CD8-positive, alpha-beta memory T cell (primary cell): ENCODE measurements around the gene ZNRD2. TPM values are rescaled to one million over a fixed set of nuclear protein-coding genes. Genes with fewer than 3 reads are reported as not detected.

ENCODE experiments used
- CTCF ChIA-PET: fragments of 350-600 bp; sonication (Branson Sonifier 250); formaldehyde crosslinking; loops from one replicate; lab custom pipeline; 2021; ENCODE audit warnings: antibody characterized with exemption; lab: Charles Lee
- POLR2A ChIA-PET: fragments of 350-600 bp; sonication (Branson Sonifier 250); formaldehyde crosslinking; loops from one replicate; lab custom pipeline; 2021; ENCODE audit warnings: antibody characterized with exemption; lab: Charles Lee
- DNase-seq, 5 donors: peaks; one replicate each; pipeline versions ENCODE4 v3.0.0 to v3.0.0-alpha.2; 2020 to 2022; ENCODE audit warnings: mixed read lengths in 1 of 5
- H3K27ac ChIP-seq: one replicate; pipeline ENCODE4 v1.7.0; 2013; ENCODE audit warnings: low read depth, mild to moderate bottlenecking, low read length, moderate library complexity
- H3K27me3 ChIP-seq: 2 replicates; pipeline ENCODE4 v1.7.0; 2013; ENCODE audit warnings: low read length, mild to moderate bottlenecking; ENCODE audit not compliant: insufficient read depth, poor library complexity, severe bottlenecking
- H3K36me3 ChIP-seq: 2 replicates; pipeline ENCODE4 v1.7.0; 2013; ENCODE audit warnings: mild to moderate bottlenecking, low read length, moderate library complexity; ENCODE audit not compliant: insufficient read depth
- H3K4me1 ChIP-seq: 2 replicates; pipeline ENCODE4 v1.7.0; 2013; ENCODE audit warnings: mild to moderate bottlenecking, low read length, moderate library complexity; ENCODE audit not compliant: insufficient read depth
- H3K4me3 ChIP-seq: 2 replicates; pipeline ENCODE4 v1.7.0; 2013; ENCODE audit warnings: mild to moderate bottlenecking, low read length
- H3K9me3 ChIP-seq: 2 replicates; pipeline ENCODE4 v1.7.0; 2013; ENCODE audit warnings: mild to moderate bottlenecking, low read length
- H3K27ac Mint-ChIP-seq, 8 donors: one replicate each; pipeline ENCODE4 v1.8.0; 2020 to 2021; ENCODE audit warnings: mixed read lengths in 8 of 8, mild to moderate bottlenecking in 6 of 8, inconsistent platforms in 3 of 8, moderate library complexity in 3 of 8
- H3K27me3 Mint-ChIP-seq, 2 donors: one replicate each; pipeline ENCODE4 v1.8.0; 2020 to 2021; ENCODE audit warnings: mixed read lengths in 2 of 2, mild to moderate bottlenecking in 1 of 2, moderate library complexity in 1 of 2
- H3K36me3 Mint-ChIP-seq, 3 donors: one replicate each; pipeline ENCODE4 v1.8.0; 2020 to 2021; ENCODE audit warnings: mixed read lengths in 3 of 3, inconsistent platforms in 1 of 3, mild to moderate bottlenecking in 1 of 3
- H3K4me1 Mint-ChIP-seq, 3 donors: one replicate each; pipeline ENCODE4 v1.8.0; 2020 to 2021; ENCODE audit warnings: mixed read lengths in 3 of 3, inconsistent platforms in 1 of 3, mild to moderate bottlenecking in 1 of 3
- H3K4me3 Mint-ChIP-seq, 7 donors: one replicate each; pipeline ENCODE4 v1.8.0; 2020 to 2021; ENCODE audit warnings: mixed read lengths in 7 of 7, mild to moderate bottlenecking in 6 of 7, moderate library complexity in 4 of 7, inconsistent platforms in 2 of 7
- H3K9me3 Mint-ChIP-seq, 5 donors: one replicate each; pipeline ENCODE4 v1.8.0; 2020 to 2022; ENCODE audit warnings: mixed read lengths in 5 of 5, mild to moderate bottlenecking in 3 of 5, moderate library complexity in 2 of 5, inconsistent platforms in 1 of 5
- polyA plus RNA-seq: library from polyadenylated mRNA; unstranded; fragments of 300-500 nt; fragmentation: Illumina TruSeq; gene quantifications from one replicate; pipeline ENCODE4 v1.2.3, GENCODE V29; 2021
- total RNA-seq, 2 experiments: library from RNA; stranded (reverse); gene quantifications; one replicate each; pipeline ENCODE4 v1.2.3, GENCODE V29; 2021

The ZNRD2 gene
- total and polyA plus RNA-seq, 3 experiments from 2014 or later, result 69.6 to 81.4 (median 77.9) TPM

DNA sequence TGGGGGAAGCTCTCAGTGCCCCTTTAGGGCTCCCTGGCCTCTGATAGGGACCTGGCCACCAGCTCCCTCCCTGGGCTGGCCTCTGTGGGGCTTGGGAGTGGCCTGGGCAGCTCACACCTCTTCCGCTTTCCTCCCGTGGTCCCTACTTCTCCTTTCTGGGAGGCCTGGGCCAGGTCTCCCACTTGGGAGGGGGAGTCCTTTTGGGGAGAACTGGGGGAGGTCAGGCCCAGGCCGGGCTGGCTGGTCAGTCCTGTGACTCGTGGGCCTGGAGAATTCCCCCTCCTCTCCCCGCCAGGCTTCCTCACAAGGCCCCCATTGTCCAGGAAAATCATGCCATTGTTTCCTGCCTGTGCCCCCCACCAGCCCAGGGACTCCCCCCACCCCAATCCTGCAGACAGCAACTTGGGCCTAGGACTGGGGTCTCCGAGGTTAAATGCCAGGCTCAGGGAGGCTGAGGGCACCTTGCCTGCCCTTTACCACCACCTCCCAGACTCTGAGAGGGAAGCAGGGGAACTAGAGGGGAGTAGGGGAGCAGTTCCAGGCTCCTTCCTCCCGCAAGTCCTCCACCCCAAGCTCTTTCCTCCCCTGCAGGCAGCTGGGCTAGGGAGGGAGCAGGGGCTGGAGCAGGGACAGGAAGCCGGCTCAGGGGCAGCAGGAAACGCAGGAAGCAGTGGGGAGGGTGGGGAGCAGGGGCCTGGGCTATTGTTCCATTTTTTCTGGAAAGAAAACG lies 40.9 kb downstream of the ZNRD2 start:
- ChIA-PET CTCF (interaction anchor here (0.7 to 2.2 kb wide), 3 partner anchors 15 to 71 kb away, joined by 3 to 6 read pairs (median 4); no protein-coding TSS in a partner anchor), POLR2A (no interaction called here)
- H3K27ac ChIP-seq, result peak overlapping the region; percentile 43
- peaks cover 35% of the 10 kb centered on the region for H3K4me1 ChIP-seq
- H3K36me3 ChIP-seq, result no peaks in the 10 kb centered on the region
- Mint-ChIP-seq H3K4me1 (peaks cover 34 to 56% (median 41%) of the 10 kb centered on the region in 3 donors), H3K27ac (peak overlapping the region; percentile 19 to 99 (median 84)), H3K4me3 (peak overlapping the region in 4 of 7 donors; percentile 12 to 39 (median 31)), H3K27me3 (no peaks in the 10 kb centered on the region), H3K9me3 (no peaks in the 10 kb centered on the region), H3K36me3 (peaks cover 0 to 65% (median 0%) of the 10 kb centered on the region in 3 donors)
- H3K4me3 ChIP-seq, result no peak overlapping the region
- no peaks in the 10 kb centered on the region for H3K27me3 ChIP-seq
- DNase-seq, result no peak
- H3K9me3 ChIP-seq, result no peaks in the 10 kb centered on the region

DNA sequence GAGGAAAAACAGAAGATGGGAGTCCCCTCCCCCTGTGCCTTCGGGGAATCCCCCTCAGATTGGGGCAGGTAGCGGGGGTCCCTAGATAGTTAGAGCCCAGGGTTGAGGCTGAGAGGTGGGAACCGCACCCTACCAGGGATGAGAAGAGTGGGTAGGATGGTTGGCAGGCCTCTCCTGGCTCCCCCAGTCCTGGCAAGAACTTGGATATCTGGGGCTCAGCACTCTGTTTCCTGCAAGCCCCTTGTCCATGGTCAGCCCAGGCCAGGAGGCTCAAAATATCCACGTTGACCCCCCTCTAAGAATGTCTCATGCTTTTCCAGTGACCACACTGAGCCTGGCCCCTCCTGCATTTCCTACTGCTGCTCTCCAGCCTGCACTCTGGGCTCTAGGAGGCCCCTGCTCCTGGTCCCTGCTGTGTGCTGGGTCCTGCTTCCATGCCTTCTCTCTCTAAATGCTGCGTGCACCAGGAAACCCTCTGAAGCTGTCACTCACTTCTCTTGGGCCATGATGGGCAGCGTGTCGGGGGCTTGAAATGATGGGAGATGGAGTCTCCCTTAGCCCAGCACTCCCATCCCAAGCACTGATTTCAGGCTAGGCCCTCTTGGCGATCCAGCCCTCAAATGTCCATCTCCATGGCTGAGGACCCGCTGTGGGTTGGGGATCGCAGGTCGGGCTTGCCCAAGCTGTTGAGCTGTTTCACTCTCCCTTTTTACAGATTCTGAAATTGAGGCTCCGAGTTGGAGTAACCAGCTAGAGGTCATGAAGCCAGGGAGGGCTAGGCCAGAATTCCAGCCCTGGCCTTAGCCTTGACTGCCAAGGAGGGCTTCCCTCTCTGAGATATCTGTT lies 41.7 kb downstream of the ZNRD2 start:
- H3K4me1 Mint-ChIP-seq, result peaks cover 42 to 64% (median 48%) of the 10 kb centered on the region in 3 donors
- Histone ChIP-seq H3K9me3 (no peaks in the 10 kb centered on the region), H3K4me3 (peak overlapping the region; percentile 93), H3K36me3 (peaks cover 2% of the 10 kb centered on the region), H3K27me3 (no peaks in the 10 kb centered on the region), H3K27ac (peak overlapping the region; percentile 43), H3K4me1 (peaks cover 43% of the 10 kb centered on the region)
- DNase-seq, result no peak
- peaks cover 0 to 65% (median 0%) of the 10 kb centered on the region in 3 donors for H3K36me3 Mint-ChIP-seq
- peak overlapping the region; percentile 83 to 99 (median 95) for H3K27ac Mint-ChIP-seq
- H3K4me3 Mint-ChIP-seq, result peak overlapping the region; percentile 83 to 98 (median 90)
- CTCF ChIA-PET, result interaction anchor here (1.0 to 2.2 kb wide), 4 partner anchors 24 to 490 kb away, joined by 3 to 6 read pairs (median 4); partner anchors contain the start of genes FAU and MRPL49
- no peaks in the 10 kb centered on the region for H3K27me3 Mint-ChIP-seq
- POLR2A ChIA-PET, result no interaction called here
- H3K9me3 Mint-ChIP-seq, result no peaks in the 10 kb centered on the region

DNA sequence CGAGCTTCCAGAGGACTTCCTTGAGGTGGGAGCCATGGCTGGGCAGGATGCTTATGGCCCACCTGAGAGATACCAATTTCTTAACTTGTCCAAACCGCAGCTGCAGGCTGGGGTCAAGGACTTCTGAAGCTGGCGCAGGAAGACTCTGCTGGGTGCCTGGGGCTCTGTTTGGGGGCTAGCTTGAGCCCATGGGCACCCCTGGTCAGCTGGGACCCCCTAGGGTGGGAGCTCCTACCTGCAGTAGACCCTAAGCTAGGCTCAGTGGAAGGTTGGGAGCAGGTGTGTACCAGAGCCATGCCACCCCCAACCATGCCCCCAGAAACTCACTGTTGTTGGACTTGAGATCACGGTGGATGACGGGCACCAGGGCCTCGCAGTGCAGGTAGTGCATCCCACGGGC lies 42.4 kb downstream of the ZNRD2 start:
- Mint-ChIP-seq H3K27ac (peak overlapping the region; percentile 83 to 99 (median 94)), H3K27me3 (no peaks in the 10 kb centered on the region), H3K4me3 (peak overlapping the region; percentile 83 to 98 (median 90)), H3K4me1 (peaks cover 43 to 71% (median 54%) of the 10 kb centered on the region in 3 donors), H3K9me3 (no peaks in the 10 kb centered on the region), H3K36me3 (peaks cover 0 to 65% (median 0%) of the 10 kb centered on the region in 3 donors)
- Histone ChIP-seq H3K4me1 (peaks cover 50% of the 10 kb centered on the region), H3K27me3 (no peaks in the 10 kb centered on the region), H3K36me3 (peaks cover 6% of the 10 kb centered on the region), H3K27ac (peak overlapping the region; percentile 91), H3K9me3 (no peaks in the 10 kb centered on the region), H3K4me3 (peak overlapping the region; percentile 93)
- ChIA-PET POLR2A (interaction anchor here (1.0 to 1.7 kb wide), 2 partner anchors 19 to 35 kb away, joined by 3 to 8 read pairs; no protein-coding TSS in a partner anchor), CTCF (interaction anchor here (1.0 to 1.3 kb wide), 4 partner anchors 19 to 490 kb away, joined by 3 to 5 read pairs (median 3); partner anchors contain the start of genes FAU and MRPL49)
- DNase-seq, result no peak

DNA sequence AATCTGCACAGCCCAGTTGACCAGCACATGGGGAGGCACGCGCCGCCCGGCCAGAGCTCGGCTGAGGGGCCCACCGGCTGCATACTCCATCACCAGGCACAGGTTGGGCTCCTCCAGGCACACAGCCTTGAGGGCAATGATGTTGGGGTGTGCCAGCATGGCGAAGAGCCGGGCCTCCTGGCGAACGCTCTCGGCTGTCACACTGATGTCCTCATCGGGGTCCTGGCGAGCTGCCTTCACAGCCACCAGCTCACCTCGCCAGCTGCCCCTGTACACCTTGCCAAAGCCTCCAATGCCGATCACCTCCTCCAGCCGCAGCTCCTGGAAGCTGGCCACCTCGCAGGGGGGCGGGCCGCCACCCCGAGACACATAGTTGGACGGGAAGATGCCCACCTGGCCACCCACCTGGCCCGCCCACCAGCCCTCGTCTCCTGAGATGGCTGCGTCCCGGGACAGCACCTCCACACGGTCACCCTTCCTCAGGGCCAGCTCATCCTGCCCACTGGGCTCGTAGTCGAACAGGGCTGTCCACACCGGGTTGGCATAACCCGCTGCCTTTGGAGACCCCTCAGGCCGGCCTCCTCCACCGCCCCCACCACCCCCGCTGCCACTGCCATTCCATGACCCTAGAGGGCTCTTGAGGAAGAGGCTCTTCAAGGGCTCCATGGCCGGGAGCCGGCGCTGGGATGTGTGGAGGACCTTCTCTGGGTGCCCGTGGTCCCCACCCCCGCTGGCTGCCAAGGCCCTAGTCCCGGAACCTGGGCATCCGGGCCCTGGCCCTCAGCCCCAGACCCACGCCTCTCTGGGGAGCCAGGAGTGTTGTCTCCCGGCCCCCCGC lies 43.0 kb downstream of the ZNRD2 start:
- peaks cover 12% of the 10 kb centered on the region for H3K36me3 ChIP-seq

DNA sequence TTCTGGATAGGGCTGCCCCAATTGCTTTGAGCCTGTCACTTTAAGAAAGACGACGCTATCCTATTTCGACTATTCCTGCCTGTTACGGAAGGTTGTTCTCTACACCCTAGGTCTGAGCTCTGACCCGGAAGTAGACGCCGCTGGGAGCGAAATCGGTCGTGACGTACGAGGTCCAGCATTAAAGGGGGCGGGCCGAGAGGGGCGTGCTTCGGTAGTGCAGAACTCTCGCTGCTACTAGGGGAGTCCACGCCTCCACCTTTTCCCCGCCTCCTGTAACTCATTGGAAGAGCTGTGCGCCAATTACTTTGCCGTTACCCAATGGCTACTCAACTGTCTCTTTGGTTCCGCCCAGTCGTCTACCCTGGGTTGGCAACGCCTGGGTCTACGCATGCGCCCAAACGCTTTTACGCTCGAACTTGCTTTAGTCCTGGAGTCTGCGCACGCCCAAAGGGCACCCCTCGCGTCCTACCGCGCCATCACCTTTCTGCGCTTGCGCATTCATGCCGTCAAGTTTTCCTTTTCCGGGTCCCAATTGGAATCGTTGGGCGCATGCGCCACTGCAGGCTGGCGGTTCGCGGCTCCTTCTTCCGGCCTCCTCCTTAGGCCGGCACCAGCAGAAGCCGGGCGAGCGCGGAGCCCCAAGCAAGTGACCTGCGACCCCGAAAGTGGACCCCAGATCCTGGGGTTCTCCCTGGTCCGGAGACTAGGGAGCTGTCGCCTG lies 45.1 kb downstream of the ZNRD2 start, which contains the start of gene PCNX3:
PCNX3 (plus strand) TSS at position 548 of the 721 bp plus-strand sequence. CDS start 536 bp downstream, outside the sequence.
- H3K27me3 ChIP-seq, result no peaks in the 10 kb centered on the region
- DNase-seq, result peak; percentile 100
- Mint-ChIP-seq H3K4me1 (peaks cover 31 to 66% (median 37%) of the 10 kb centered on the region in 3 donors), H3K36me3 (peaks cover 0 to 61% (median 2%) of the 10 kb centered on the region in 3 donors), H3K9me3 (no peaks in the 10 kb centered on the region), H3K27me3 (no peaks in the 10 kb centered on the region), H3K27ac (peak within 1 kb of the TSS; percentile 88 to 100 (median 99)), H3K4me3 (peak within 1 kb of the TSS; percentile 89 to 99 (median 97))
- H3K36me3 ChIP-seq, result peaks cover 12% of the 10 kb centered on the region
- H3K4me1 ChIP-seq, result peaks cover 44% of the 10 kb centered on the region
- H3K9me3 ChIP-seq, result no peaks in the 10 kb centered on the region
- H3K27ac ChIP-seq, result peak within 1 kb of the TSS; percentile 91
- H3K4me3 ChIP-seq, result peak within 1 kb of the TSS; percentile 93
- ChIA-PET POLR2A (interaction anchor here (0.6 to 3.7 kb wide), 27 partner anchors 9 to 386 kb away, joined by 3 to 32 read pairs (median 5); partner anchors contain the start of genes CCDC85B, CFL1, EHBP1L1 and FAM89B), CTCF (interaction anchor here (0.8 to 2.6 kb wide), 16 partner anchors 10 to 575 kb away, joined by 3 to 28 read pairs (median 4); partner anchors contain the start of genes EHBP1L1, KAT5, MUS81 and RELA)

More for the DNA sequence above, 43.0 kb downstream of the ZNRD2 start:
- ChIA-PET CTCF (interaction anchor here (1.0 to 2.5 kb wide), 7 partner anchors 19 to 491 kb away, joined by 3 to 28 read pairs (median 5); partner anchors contain the start of genes FAU, MRPL49 and RELA), POLR2A (interaction anchor here (0.6 to 3.7 kb wide), 6 partner anchors 19 to 72 kb away, joined by 3 to 32 read pairs (median 6); partner anchors contain the start of genes FAM89B and RELA)
- Histone ChIP-seq H3K9me3 (no peaks in the 10 kb centered on the region), H3K27ac (peak overlapping the region; percentile 91), H3K4me3 (peak overlapping the region; percentile 93), H3K4me1 (peaks cover 50% of the 10 kb centered on the region), H3K27me3 (no peaks in the 10 kb centered on the region)
- Mint-ChIP-seq H3K4me3 (peak overlapping the region; percentile 83 to 98 (median 90)), H3K4me1 (peaks cover 43 to 73% (median 54%) of the 10 kb centered on the region in 3 donors), H3K9me3 (no peaks in the 10 kb centered on the region), H3K27ac (peak overlapping the region; percentile 67 to 100 (median 95)), H3K36me3 (peaks cover 0 to 64% (median 0%) of the 10 kb centered on the region in 3 donors), H3K27me3 (no peaks in the 10 kb centered on the region)
- DNase-seq, result no peak

DNA sequence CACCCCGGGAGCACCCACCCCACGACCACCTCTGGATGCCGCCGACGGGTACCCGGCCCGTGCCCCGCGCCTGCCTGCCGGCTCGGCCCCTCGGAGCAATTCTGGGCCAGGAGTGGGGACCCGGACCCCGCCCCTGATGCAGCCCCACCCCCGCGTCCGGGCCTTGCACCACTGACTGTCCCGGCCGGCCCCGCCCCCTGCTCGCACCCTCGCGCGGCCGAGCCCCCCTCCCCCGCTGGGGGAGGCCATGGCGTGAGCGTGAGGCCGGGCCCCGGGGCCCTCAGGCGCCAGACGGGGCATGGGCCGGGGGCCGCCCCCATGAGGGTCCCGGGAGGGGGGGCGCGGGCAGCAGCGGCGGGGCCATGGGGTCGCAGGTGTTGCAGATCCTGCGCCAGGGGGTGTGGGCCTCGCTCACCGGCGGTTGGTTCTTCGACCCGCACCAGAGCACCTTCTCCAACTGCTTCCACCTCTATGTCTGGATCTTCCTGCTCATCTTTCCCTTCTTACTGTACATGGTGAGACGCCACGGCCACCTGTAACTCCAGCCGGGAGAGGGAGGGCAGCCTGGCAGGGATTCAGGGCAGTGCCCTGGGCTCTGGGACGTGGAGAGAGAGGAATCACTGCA lies 45.8 kb downstream of the ZNRD2 start:
- Mint-ChIP-seq H3K4me3 (peak overlapping the region; percentile 89 to 99 (median 97)), H3K4me1 (peaks cover 26 to 62% (median 31%) of the 10 kb centered on the region in 3 donors), H3K27ac (peak overlapping the region; percentile 88 to 100 (median 99)), H3K36me3 (peaks cover 0 to 59% (median 2%) of the 10 kb centered on the region in 3 donors), H3K9me3 (no peaks in the 10 kb centered on the region), H3K27me3 (no peaks in the 10 kb centered on the region)
- DNase-seq, result peak in 2 of 5 donors; percentile 18 to 47
- ChIA-PET CTCF (interaction anchor here (1.1 to 2.6 kb wide), 11 partner anchors 9 to 244 kb away, joined by 3 to 28 read pairs (median 6); partner anchors contain the start of genes EHBP1L1, KAT5, MUS81 and RELA), POLR2A (interaction anchor here (0.6 to 3.7 kb wide), 18 partner anchors 10 to 275 kb away, joined by 3 to 32 read pairs (median 8); partner anchors contain the start of genes CCDC85B, CFL1, EHBP1L1 and FAM89B)
- peaks cover 38% of the 10 kb centered on the region for H3K4me1 ChIP-seq
- H3K27me3 ChIP-seq, result no peaks in the 10 kb centered on the region
- peak overlapping the region; percentile 67 for H3K4me3 ChIP-seq
- peaks cover 12% of the 10 kb centered on the region for H3K36me3 ChIP-seq
- H3K27ac ChIP-seq, result peak overlapping the region; percentile 70
- no peaks in the 10 kb centered on the region for H3K9me3 ChIP-seq
